K562 (cell line): ENCODE measurements around the gene IL13.

Experiments used
- EZH2 ChIP-seq: IDR thresholded peaks from 2 replicates; pipeline ENCODE4 v1.6.1; 2012; ENCODE audit warnings: low read depth, mild to moderate bottlenecking, inconsistent platforms, low read length, borderline replicate concordance
- FOS ChIP-seq: IDR thresholded peaks from 3 replicates; pipeline ENCODE4 v1.6.1; 2011; ENCODE audit not compliant: insufficient read length; ENCODE audit errors: extremely low read depth
- FOXP4 ChIP-seq: sonication (generic); formaldehyde crosslinking; IDR thresholded peaks from 2 replicates; pipeline ENCODE4 v1.8.0; 2022; ENCODE audit warnings: mild to moderate bottlenecking, missing genetic modification reagents, borderline replicate concordance
- HDAC6 ChIP-seq: IDR thresholded peaks from 2 replicates; pipeline ENCODE4 v1.6.1; 2012; ENCODE audit warnings: low read depth, mild to moderate bottlenecking, control low read depth, inconsistent platforms, low read length, moderate library complexity
- KAT7 ChIP-seq: sonication (generic); formaldehyde crosslinking; IDR thresholded peaks from 2 replicates; pipeline ENCODE4 v1.8.0; 2022; ENCODE audit warnings: missing genetic modification reagents, mild to moderate bottlenecking, borderline replicate concordance
- L3MBTL2 ChIP-seq: fragments of 450-650 bp; IDR thresholded peaks from 2 replicates; pipeline ENCODE4 v1.6.1; 2016; ENCODE audit warnings: mild to moderate bottlenecking, moderate library complexity
- MAFF ChIP-seq: IDR thresholded peaks from 2 replicates; pipeline ENCODE4 v1.6.1; 2012; ENCODE audit warnings: low read length, improper control_type of control experiment
- PKNOX1 ChIP-seq: fragments of 450-650 bp; IDR thresholded peaks from 2 replicates; pipeline ENCODE4 v1.6.1; 2016
- SIN3A ChIP-seq, 2 experiments: fragments of 150-350 bp in 1 of 2; IDR thresholded peaks; 2 replicates each; pipeline ENCODE4 v1.6.1; 2011 to 2016; ENCODE audit warnings: borderline replicate concordance in 2 of 2, low read depth in 2 of 2, low read length in 2 of 2, mild to moderate bottlenecking in 2 of 2, moderate library complexity in 2 of 2; ENCODE audit not compliant: control insufficient read depth in 1 of 2

GRCh38 chr5:132655821-132656773, 1.9 kb upstream of the IL13 start:
- TF ChIP-seq FOS (no peak), L3MBTL2 (no peak), SIN3A (IDR thresholded peaks at IDR 0.05; ENCODE audit: borderline replicate concordance in 2 of 2, control insufficient read depth in 1 of 2, low read depth in 2 of 2, low read length in 2 of 2) (no peak), MAFF (no peak), HDAC6 (no peak), EZH2 (no peak), KAT7 (CRISPR knock-in tag) (no peak), PKNOX1 (no peak), FOXP4 (CRISPR knock-in tag) (no peak)
